Stomach smooth muscle (tissue), 2 donors: ENCODE data around the gene PPP1R14B.

Experiments
- H3K27ac ChIP-seq: one replicate; pipeline ENCODE4 v1.7.0; 2013; ENCODE audit warnings: mild to moderate bottlenecking, low read length, inconsistent platforms
- H3K27me3 ChIP-seq, 2 donors: one replicate each; pipeline ENCODE4 v1.7.0; 2013; ENCODE audit warnings: low read length in 2 of 2; ENCODE audit not compliant: insufficient read depth in 2 of 2, control insufficient read depth in 1 of 2
- H3K36me3 ChIP-seq, 2 donors: one replicate each; pipeline ENCODE4 v1.7.0; 2013; ENCODE audit warnings: low read length in 2 of 2; ENCODE audit not compliant: control insufficient read depth in 2 of 2, insufficient read depth in 2 of 2
- H3K4me1 ChIP-seq: one replicate; pipeline ENCODE4 v1.7.0; 2013; ENCODE audit warnings: low read length; ENCODE audit not compliant: control insufficient read depth, insufficient read depth
- H3K4me3 ChIP-seq, 2 donors: one replicate each; pipeline ENCODE4 v1.7.0; 2013; ENCODE audit warnings: low read length in 2 of 2
- H3K9ac ChIP-seq, 2 donors: one replicate each; pipeline ENCODE4 v1.7.0; 2013; ENCODE audit warnings: low read length in 2 of 2, mild to moderate bottlenecking in 1 of 2
- H3K9me3 ChIP-seq, 2 donors: one replicate each; pipeline ENCODE4 v1.7.0; 2013; ENCODE audit warnings: low read length in 2 of 2; ENCODE audit not compliant: control insufficient read depth in 2 of 2
- donor health status: healthy.
- donor health status: Pancreatic carcinoma.

The PPP1R14B gene, protein sequence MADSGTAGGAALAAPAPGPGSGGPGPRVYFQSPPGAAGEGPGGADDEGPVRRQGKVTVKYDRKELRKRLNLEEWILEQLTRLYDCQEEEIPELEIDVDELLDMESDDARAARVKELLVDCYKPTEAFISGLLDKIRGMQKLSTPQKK

DNA sequence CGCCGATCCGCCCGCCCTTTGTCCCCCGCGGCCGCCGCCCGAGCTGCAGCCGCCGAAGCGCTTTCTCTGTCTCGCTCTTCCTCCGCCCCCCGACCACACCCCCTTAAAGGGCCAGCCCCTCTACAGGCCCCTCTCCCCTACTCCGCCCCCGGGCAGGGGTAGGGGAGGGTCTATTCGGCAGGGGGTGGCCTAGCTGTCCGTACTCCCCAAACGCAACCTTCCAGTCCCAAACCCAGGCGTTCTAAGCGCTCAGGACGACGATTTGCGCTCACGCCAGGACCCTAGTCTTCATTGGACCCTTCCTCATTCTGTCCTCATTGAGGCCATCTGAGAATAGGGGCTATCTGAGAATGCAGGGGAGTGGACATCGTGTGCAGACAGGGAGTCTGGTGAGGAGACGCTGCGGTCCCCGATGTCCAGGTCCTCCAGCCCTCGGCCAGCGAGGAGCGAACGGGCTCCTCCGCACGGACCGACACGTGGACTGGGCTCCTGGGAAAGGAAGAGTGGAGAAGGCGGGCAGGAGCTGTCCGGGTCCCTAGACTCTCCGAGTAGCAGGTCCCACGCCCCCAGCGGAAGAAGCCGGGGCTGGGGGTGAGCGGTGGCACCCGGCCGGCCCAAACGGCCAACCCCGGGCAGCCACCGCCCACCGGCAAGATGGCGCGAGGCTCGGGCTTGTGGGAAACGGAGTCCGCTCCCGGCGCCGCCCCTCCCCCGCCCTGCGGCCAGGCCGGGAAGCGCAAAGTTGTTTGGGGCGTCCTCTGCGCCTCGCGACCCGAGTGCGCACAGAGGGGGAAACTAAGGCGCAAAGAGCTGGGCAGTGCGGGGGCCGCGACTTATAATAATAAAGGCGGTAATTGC is at the start of gene PPP1R14B:
TSS of gene PPP1R14B (minus strand) at position 73 of the 858 bp plus-strand sequence. CDS start 270 bp downstream, outside the sequence.
- Histone ChIP-seq H3K9ac (peak within 1 kb of the TSS; percentile 70 to 71), H3K4me1 (peaks cover 53% of the 10 kb centered on the region), H3K4me3 (peak within 1 kb of the TSS; percentile 87 to 96), H3K27ac (peak within 1 kb of the TSS; percentile 87), H3K27me3 (no peaks in the 10 kb centered on the region), H3K9me3 (no peaks in the 10 kb centered on the region), H3K36me3 (peaks cover 0 to 7% of the 10 kb centered on the region in 2 donors)

- Histone ChIP-seq H3K36me3 (no peaks in the 10 kb centered on the region), H3K9me3 (no peaks in the 10 kb centered on the region), H3K4me3 (no peak overlapping the region), H3K27ac (no peak overlapping the region), H3K4me1 (peaks cover 37% of the 10 kb centered on the region), H3K27me3 (peaks cover 62 to 85% of the 10 kb centered on the region in 2 donors), H3K9ac (no peak overlapping the region)
Measured at GRCh38 chr11:64296236-64296635, 49.5 kb upstream of the PPP1R14B start.

DNA sequence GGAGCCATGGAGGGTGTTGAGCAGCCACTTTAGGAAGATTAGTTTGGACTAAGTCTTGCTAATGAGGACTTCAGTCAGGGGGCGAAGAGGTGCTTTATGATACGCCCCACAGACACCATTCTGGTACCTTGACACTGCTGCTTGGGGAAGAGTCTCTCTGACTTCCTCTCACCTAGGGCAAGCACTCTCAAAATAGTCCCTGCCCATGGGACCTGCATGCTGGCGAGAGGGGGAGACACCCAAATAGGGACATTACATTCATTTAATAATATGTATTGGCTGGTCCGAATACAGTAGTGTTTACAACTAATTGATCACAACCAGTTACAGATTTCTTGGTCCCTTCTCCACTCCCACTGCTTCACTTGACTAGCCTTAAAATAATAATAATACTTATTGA is 49.0 kb upstream of the PPP1R14B start:
- H3K36me3 ChIP-seq: no peaks in the 10 kb centered on the region
- H3K27me3 ChIP-seq: peaks cover 65 to 88% of the 10 kb centered on the region in 2 donors
- H3K9me3 ChIP-seq: no peaks in the 10 kb centered on the region
- no peak overlapping the region for H3K4me3 ChIP-seq
- H3K4me1 ChIP-seq: peaks cover 34% of the 10 kb centered on the region
- H3K9ac ChIP-seq: no peak overlapping the region
- no peak overlapping the region for H3K27ac ChIP-seq

- H3K4me1 ChIP-seq: peaks cover 24% of the 10 kb centered on the region
- no peaks in the 10 kb centered on the region for H3K9me3 ChIP-seq
- no peak overlapping the region for H3K4me3 ChIP-seq
- H3K27ac ChIP-seq: no peak overlapping the region
- H3K36me3 ChIP-seq: no peaks in the 10 kb centered on the region
- peaks cover 63 to 84% of the 10 kb centered on the region in 2 donors for H3K27me3 ChIP-seq
- no peak overlapping the region for H3K9ac ChIP-seq
Measured at GRCh38 chr11:64294774-64295173, 48.0 kb upstream of the PPP1R14B start.

DNA sequence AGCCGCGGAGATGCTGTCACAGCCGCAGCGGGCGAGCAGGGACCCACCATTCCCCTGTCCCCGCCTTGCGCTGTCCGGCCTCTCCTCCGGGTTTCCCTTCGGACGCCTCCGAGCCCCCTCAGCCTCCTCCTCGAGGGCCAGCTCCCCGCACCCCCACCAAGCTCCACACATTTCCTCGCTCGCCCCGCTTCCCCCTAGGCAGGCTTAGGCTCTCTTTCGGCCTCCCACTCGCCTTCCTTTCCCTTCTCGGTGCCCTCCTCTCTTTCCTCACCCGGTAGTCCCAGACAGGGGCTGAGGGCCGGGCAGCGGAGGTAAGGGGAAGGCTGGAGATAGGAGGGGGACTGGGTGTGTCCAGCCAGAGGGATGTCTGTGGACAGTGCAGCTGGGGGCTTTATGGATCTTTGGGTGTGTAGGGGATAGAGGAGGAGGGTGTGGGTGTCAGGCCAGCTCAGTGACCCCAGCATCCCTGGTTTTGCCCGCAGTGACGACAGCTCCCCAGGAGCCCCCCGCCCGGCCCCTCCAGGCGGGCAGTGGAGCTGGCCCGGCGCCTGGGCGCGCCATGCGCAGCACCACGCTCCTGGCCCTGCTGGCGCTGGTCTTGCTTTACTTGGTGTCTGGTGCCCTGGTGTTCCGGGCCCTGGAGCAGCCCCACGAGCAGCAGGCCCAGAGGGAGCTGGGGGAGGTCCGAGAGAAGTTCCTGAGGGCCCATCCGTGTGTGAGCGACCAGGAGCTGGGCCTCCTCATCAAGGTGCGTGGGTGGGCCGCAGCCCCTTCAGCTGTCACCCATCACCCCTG is 45.9 kb upstream of the PPP1R14B start:
- Histone ChIP-seq H3K27me3 (peaks cover 52 to 63% of the 10 kb centered on the region in 2 donors), H3K36me3 (no peaks in the 10 kb centered on the region), H3K9me3 (no peaks in the 10 kb centered on the region), H3K4me1 (peaks cover 15% of the 10 kb centered on the region), H3K9ac (no peak overlapping the region), H3K4me3 (peak overlapping the region in 1 of 2 donors; percentile 22), H3K27ac (no peak overlapping the region)

DNA sequence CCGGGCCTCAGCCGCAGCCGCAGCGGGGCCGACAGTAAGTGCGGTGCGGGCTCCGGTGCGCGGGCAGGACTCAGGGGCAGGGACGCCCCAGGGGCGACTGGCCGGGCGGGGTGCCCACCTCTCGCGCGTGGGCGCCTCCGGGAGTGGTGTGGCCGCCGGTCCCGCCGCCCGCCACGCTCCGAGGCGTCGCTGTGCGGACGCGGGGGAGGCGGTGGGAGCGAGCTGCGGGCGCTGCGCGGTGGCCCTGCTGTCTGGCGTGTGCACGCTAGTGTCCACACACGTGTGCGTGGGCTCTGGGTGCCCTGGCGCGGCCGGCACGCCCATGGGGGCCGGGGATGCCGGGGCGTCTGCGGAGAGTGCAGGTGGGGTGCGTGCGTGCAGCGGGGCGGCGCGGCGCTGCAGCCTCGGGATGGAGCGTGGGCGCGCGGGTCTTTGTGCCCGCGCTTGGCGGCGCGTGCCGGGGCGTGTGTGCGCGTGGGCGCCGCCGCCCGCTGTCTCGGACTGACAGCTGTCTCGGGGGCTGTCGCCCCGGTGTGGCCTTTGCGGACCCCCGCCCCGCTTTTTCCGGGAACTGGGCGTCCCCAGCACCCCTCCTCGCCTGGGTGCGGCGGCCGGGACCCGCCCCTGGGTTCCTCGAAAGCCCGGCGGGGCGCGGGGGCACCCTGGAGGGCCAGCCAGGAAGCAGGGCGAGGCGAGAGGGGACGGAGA is 45.2 kb upstream of the PPP1R14B start:
- H3K4me3 ChIP-seq: peak overlapping the region; percentile 31 to 62
- no peaks in the 10 kb centered on the region for H3K9me3 ChIP-seq
- no peak overlapping the region for H3K27ac ChIP-seq
- H3K36me3 ChIP-seq: no peaks in the 10 kb centered on the region
- peaks cover 15% of the 10 kb centered on the region for H3K4me1 ChIP-seq
- H3K9ac ChIP-seq: no peak overlapping the region
- H3K27me3 ChIP-seq: peaks cover 44 to 55% of the 10 kb centered on the region in 2 donors

GRCh38 chr11:64291262-64291751 is 44.6 kb upstream of the PPP1R14B start, which contains the start of gene KCNK4:
KCNK4 (plus strand) TSS chr11:64291302; CDS start chr11:64293019, 1,717 bp downstream.
- Histone ChIP-seq H3K4me1 (peaks cover 17% of the 10 kb centered on the region), H3K9ac (no peak within 1 kb of the TSS), H3K36me3 (no peaks in the 10 kb centered on the region), H3K4me3 (peak within 1 kb of the TSS; percentile 31 to 62), H3K27me3 (peaks cover 38 to 49% of the 10 kb centered on the region in 2 donors), H3K9me3 (no peaks in the 10 kb centered on the region), H3K27ac (no peak within 1 kb of the TSS)

- Histone ChIP-seq H3K9ac (no peak overlapping the region), H3K4me3 (no peak overlapping the region), H3K36me3 (no peaks in the 10 kb centered on the region), H3K27me3 (peaks cover 33 to 42% of the 10 kb centered on the region in 2 donors), H3K27ac (no peak overlapping the region), H3K4me1 (peaks cover 22% of the 10 kb centered on the region), H3K9me3 (no peaks in the 10 kb centered on the region)
Measured at GRCh38 chr11:64290352-64291261, 43.9 kb upstream of the PPP1R14B start.

GRCh38 chr11:64289002-64289564 is 42.3 kb upstream of the PPP1R14B start:
- Histone ChIP-seq H3K36me3 (no peaks in the 10 kb centered on the region), H3K4me3 (no peak overlapping the region), H3K4me1 (peaks cover 25% of the 10 kb centered on the region), H3K9ac (no peak overlapping the region), H3K27me3 (peaks cover 26 to 35% of the 10 kb centered on the region in 2 donors), H3K9me3 (no peaks in the 10 kb centered on the region), H3K27ac (no peak overlapping the region)
